T-helper 2 cell (primary cell): ENCODE data around the gene RPRML.
"Not testable (repeated sequence)": the region's sequence is repeated elsewhere in the genome, so short reads cannot be mapped to it uniquely, and the experiment has no call there.

Experiments
- DNase-seq, 5 experiments: peaks; one replicate each; pipeline versions ENCODE4 v3.0.0 to v3.0.0-alpha.2; 2012 to 2022
- total RNA-seq, 2 donors: gene quantifications; one replicate each; lab custom pipeline; 2026; lab: John Stamatoyannopoulos, UW

Gene RPRML
- total RNA-seq = 0 to 0.07 reads per million in 2 donors

GRCh38 chr17:46979147-46979863 is at the start of gene RPRML:
RPRML (minus strand) TSS chr17:46979253; CDS start chr17:46979007, 246 bp downstream.
- peak in 3 of 5 experiments; percentile 1 to 35 (median 9) for DNase-seq

DNA sequence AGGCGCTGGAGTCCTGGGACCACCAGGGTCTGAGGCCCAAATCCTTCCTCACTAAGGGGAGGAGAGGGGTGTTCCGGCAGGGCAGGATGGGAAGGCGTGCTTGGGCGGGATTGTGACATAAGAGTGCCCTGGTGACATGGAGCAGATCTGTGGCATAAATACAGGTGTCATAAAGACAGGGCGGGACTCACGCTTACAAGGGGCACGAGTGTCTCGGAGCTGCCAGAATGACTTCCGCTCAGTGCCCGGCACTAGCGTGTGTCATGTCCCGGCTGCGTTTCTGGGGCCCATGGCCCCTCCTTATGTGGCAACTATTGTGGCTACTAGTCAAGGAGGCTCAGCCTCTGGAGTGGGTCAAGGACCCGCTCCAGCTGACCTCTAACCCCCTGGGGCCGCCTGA is 37.9 kb upstream of the RPRML start:
- not testable (repeated sequence) for DNase-seq

DNA sequence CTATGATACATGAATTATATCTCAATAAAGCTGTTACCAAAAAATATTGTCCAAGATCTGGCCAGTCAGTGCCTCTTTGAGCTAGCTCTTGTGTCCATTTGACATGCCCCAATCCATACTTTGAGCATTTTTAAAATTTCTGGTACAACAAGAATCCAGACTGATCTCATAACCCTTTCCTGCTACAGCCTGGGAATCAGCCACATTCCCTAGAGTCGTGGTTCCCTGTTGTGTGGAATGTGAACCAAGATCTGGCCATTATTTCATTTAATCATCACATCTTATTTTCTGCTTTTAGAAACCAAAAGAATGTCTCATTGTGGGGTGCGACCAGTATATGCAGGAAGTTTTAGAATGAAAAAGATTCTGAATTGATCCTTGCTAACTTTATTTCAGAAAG is 34.3 kb upstream of the RPRML start:
- DNase-seq = no peak

DNA sequence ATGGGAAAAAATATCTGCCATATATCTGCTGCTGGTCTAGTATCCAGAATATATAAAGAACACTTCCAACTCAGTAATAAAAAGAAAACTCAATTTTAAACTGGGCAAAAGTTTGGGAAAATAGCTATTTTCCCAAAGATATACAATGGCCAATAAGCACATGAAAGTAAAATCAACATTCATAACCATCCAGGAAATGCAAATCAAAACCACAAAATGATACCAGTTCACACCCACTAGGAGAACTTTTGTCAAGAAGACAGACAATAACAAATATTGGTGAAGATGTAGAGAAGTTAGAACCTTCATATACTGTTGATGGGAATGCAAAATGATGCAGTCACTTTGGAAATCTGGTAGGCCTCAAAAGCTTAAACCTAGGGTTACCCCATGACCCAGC is 33.4 kb upstream of the RPRML start:
- peak in 1 of 5 experiments; percentile 26 for DNase-seq

DNA sequence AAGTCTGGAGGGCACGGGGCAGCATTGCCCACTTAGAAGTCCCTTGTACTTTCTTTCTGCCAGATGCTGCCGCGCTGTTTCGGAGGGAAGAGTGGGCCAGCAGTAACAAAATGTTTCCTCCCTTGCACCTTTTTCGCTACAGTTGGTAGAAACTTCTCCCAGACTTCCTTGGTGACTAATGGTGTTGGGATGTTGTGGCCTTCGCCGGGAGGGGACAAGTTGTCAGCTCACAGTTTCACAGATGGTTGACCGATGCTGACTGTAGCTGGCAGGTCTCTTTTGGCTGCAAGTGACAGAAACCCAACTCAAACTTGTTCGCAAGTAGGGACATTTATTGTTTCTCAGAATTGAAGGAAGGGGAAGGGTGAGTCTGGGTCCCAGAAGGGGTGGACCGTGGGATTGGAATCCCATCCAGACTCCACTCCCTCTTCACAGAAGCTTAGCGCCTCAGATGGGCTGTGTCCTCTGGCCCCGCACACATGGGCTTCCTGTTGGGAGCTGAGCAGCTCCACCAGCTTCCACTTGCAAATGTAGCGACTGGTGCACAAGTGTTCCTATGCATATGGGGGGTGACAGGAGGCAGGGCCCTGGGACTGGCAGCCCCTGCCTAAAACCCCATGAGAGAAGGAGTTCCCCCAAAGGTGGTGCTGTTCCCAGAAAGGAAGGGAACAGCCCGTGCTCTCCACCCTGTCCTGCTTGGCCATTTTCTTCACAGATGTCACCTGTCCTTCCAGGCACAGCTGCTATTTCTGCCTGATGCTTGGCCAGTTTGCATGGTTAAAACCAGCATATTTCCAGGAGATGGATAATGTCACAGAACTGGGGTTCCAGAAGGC is 30.9 kb upstream of the RPRML start:
- no peak for DNase-seq

GRCh38 chr17:47004906-47005305 is 25.9 kb upstream of the RPRML start:
- DNase-seq = no peak

- DNase-seq = not testable (repeated sequence)
Observed at GRCh38 chr17:47003864-47004263, 24.8 kb upstream of the RPRML start.

DNA sequence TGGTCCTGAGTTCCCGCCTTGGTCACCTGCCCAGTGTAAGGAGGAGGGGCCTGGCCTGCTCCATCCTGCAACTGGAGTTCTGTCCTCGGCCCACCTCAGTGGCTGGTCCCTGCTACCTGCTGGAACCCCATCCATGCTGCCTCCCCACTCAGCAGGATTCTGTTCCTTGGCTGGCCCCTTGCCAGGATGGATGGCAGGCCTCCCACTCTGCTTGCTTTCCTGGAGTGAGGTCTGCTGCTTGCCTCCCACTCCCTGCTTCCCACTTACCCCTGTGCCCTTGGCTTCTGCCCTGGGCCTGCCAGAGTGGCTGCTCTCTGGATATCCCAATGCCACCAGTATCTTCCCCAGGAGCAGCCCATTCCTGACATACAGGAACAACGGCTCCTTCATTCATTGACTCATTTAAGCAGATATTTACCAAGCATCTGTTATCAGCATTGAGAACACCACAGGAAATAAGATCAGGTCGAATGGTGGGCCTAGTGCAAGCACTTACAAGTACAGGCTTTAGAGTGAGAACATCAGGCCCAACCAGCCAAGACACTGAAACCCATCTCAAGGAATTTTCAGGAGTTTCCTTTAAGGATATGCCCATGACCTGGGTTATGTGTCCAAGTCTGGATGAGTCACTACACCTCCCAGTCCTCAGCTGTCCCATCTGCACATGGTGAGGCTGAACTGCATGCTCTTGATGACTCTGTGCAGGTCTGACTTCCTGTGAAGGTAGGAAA is 17.0 kb upstream of the RPRML start:
- peak in 1 of 5 experiments; percentile 30 for DNase-seq

GRCh38 chr17:46994993-46995392 is 15.9 kb upstream of the RPRML start:
- DNase-seq = no peak

GRCh38 chr17:46991617-46992016 is 12.6 kb upstream of the RPRML start:
- DNase-seq = no peak

DNA sequence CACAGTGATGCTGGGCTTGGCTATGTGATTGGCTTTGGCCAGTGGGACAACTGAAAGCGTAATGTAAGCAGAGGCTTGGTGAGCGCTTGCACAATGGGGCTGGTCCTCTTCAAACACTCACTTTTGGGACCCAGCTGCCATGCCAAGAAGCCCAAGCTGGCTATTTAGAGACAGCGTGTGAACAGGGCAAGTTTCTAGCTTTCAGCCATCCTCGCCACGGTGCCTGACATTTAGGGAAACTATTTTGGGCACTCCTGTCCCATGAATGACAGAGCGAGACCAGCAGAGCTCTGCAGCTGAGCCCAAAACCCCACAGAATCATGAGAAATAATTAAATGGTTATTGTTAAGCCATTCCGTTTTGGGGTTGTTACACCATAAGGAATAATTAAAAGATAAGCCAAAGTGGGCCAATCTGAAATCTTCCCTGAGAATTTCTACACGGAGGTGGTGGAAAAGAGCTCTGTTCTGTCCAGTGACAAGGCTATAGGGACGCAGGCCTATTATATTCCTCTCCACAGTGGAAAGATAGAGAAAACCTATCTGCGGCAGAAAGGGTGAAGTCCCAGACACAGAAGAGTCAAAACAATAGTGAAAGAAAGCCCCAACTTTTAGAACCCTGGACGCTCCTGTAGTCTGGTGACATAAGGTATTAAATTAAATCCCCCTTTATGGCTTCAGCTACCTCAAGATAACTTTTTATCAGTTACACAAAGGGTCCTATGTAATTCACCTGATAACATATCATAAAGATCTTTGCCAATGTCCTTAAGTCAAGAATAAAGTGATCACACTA is 10.8 kb upstream of the RPRML start:
- no peak for DNase-seq

GRCh38 chr17:46987927-46988326 is 8.9 kb upstream of the RPRML start:
- not testable (repeated sequence) for DNase-seq

- DNase-seq = no peak
Observed at GRCh38 chr17:46986366-46986765, 7.3 kb upstream of the RPRML start.

GRCh38 chr17:46984892-46985291 is 5.8 kb upstream of the RPRML start:
- no peak for DNase-seq

GRCh38 chr17:46984341-46984740 is 5.3 kb upstream of the RPRML start:
- DNase-seq = no peak

GRCh38 chr17:46983782-46984181 is 4.7 kb upstream of the RPRML start:
- no peak for DNase-seq

DNA sequence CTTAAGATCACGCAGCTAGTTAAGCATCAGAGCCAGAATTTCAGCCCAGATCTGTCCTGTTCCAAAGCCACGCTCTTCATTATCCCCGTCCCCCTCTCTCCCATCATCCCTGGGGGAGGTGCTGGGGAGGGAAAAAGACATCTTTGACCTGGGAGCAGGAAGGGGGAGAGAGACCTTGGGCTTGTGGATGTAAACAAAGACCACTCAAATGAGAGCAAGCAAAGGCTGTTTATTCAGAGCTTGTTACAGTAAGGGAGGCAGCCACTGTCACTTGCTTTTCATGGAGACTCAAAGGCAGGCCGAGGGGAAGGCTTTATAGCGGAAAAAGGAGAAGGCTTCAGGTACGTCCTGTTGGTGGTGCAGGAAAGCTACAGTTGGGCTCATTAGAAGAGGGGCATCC is 3.5 kb upstream of the RPRML start:
- DNase-seq = no peak

DNA sequence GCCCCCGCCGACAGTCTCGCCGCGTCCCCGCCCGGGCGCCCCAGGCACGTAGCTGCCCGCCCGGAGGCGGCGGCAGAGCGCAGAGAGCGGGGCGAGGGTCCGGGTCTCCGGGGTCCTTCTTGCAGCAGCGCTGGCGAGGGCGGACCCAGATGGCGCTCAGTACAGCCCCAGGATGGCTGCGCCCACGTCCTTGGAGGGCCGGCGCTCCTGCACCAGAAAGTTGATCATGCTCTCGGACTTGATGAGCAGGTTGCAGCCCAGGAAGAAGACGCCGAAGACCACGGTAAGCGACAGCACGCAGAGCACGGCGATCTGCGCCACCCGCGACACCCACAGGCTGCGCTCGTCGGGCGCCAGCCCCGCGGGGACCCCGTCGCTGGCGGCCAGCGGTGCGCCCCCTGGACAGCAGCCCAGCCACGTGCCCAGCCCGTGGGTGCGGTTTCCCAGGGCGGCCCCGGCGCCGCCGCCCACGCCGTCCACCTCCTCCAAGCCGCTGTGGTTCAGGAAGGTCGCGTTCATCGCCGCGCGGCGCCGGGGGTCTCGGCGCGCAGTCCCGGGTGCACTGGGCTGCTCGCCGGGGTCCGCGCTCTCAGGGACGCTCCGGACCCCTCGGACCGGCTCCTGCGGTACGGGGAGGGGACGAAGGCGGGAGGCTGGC is 435 bp downstream of the RPRML start:
- DNase-seq = peak in 1 of 5 experiments; percentile 29

- DNase-seq = no peak
Observed at GRCh38 chr17:46977750-46978488, 1.1 kb downstream of the RPRML start.

DNA sequence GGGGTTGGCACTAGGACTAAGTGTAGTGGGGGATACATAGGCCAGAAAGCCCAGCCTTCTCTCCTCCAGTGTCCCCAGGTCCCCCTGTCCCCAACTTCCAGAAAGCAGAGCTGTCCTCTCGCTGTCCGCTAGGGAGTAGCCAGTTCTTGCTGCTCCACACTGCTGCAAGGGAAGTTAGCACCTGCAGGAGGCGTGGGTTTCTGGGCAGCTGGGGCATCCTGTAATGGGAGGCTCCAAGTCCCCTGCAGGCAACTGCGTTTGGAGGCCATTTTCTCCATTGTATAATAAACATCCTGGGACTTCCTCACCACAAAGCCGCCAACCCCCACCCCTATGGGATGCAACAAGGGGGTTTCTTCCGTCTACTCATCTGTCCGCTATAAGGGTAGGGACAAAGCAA is 1.7 kb downstream of the RPRML start:
- no peak for DNase-seq
